Measurements from ENCODE around the gene ATN1.
A peak's percentile ranks its signal among the peaks of the same experiment; 100 is the strongest.

ATN1 gene

DNA sequence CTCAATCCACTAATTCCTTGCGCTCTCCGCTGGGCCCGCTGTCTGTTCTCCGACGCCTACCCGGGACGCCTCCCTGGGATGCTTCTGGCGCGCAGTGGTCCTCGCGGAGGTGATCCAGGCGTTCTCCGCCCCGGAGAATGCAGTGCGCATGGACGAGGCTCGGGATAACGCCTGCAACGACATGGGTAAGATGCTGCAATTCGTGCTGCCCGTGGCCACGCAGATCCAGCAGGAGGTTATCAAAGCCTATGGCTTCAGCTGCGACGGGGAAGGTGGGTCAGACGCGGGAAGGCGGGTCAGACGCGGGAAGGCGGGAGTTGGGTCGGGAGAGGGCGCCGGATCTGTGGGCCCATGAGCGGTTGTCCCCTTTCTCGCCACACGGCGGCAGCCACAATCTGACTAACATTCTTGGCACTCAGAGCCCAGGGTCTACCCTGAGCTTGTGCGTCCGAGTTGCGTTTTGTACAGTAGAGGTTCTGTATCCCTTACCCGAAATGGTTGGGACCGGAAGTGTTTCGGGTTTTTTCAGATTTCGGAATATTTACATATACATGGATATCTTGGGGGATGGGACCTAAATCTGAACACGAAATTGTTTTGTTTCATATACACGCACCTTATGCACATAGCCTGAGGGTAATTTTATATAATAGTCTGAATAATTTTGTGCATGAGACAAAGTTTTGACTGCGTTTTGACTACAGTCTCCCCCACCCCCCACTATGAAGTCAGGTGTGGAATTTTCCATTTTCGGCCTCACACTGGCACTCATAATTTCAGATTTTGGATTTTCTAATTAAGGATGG, 16.8 kb downstream of the ATN1 start:
- peak; percentile 86 for DNase-seq (ENCODE audit: low spot score)

DNA sequence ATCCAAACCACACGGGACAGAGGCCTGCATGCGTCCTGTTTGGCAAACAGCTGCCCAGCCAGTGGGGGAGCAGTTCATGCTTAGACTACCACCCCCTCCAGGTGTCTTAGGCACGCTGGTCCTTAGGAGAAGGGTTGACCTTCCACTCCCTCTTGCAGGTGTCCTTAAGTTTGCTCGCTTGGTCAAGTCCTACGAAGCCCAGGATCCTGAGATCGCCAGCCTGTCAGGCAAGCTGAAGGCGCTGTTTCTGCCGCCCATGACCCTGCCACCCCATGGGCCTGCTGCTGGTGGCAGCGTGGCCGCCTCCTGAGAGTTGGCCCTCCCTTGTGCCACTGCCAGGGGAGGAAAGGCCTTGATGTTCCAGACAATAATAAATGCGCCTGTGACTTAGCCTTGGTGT, 17.9 kb downstream of the ATN1 start:
- no peak for DNase-seq (ENCODE audit: low spot score)

DNA sequence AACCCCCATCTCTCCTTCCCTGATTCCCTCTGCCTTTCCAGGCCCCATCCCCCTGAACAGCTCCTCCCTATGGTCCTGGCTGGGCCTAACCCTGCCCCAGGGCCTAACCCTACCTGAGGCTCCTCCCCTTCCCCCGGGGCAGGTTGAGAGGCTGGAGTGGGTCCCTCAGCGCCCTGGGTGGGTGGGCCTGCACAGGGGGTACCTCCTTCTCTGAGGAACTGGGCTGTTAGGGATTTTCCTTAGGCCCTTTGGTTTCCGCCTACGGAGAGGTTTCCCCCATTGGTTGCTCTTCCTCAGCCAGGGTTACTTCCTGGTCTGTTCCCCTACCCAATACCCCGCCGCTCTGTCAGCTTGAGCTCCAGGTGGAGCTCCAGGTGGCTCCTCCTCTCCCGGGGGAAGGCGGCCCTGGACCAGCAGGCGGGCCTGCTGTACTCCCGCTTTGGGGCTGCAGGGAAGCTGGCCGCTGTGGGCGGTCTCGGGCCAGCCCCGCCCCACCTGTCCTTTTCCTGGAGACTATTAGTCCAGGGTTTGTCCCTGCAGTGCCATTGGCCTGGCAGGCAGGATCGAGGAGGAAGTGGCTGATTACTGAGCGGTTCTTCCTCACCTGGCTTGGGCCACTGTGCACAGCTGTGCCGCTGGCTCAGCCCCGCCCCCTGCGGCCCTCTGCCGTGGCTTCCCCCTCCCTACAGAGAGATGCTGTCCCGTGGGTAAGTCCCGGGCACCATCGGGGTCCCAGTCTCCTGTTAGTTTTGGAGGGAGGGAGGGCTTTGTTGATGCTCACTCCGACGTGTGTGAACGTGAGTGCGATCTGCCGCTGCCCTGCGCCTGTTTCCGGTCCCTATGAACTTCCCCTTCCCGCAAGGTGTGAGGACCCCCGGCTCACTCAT, 18.5 kb downstream of the ATN1 start:
- no peak for DNase-seq (ENCODE audit: low spot score)

DNA sequence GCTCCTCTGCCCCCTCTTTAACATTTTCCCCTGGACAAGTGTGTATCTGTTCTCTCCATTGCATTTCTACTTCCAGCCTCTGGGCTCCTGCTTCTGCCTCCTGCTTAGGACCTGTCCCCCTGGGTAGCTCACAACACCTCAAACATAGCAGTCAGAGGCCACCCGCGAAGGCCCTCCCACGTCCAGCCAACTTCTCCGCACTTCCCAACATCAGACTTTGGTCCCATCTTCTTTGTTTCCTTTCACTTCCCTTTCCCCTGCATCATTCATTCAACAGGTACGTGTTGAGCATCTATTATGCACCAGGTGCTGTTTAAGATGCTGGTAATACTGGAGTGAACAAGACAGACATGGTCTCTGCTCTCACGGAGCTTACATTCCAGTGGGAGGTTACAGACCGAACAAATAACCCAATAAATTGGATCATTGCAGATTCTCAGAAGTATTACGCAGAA, 19.2 kb downstream of the ATN1 start:
- DNase-seq (ENCODE audit: low spot score): no peak

DNA sequence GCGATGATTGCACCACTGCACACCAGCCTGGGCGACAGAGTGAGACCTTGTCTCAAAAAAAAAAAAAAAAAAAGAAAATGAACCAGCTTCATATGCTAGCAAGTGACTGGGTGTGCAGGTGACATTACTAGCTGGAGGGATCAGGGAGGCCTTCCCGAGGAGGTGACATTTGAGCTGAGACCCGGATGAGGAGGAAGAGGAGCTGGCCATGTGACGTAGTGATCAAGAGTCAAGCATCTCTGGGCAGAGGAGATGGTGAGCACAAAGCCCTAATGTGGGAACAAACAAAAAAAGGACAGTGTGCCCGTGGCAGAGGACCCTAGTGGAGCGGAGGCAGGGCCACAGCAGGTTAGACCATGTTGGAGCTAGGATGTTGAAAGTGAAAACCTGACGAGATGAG, 19.9 kb downstream of the ATN1 start:
- DNase-seq (ENCODE audit: low spot score): no peak

DNA sequence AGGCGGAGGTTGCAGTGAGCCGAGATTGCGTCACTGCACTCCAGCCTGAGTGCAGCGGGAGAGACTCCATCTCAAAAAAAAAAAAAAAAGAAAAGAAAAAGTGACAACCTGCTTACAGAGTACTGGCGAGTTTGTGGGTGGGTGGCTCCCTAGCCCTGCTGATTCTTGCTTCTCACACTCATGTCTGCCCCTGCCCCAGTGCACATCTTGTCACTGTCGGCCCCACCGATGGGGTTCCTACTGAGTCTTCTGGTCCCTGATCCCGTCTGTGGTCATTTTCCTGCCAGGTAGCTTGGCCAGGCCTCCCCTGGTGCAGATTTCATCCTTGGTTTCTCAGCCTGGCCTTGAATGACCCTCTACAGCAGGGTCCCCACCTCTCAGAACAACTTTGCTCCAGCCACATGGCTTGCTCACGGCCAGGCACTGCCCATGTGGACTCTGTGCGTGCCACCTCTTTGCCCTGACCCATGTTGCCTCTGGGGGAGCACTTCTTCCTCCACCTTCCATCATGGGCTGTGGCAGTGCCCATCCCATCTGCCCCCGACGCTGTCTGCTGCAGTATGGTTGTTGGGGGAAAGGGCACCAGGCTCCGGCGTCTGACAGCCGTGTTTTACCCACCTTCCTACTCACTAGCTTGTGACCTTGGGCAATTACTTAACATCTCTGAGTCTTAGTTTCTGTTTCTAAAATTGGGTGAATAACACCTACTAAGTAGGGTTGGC, 21.3 kb downstream of the ATN1 start:
- DNase-seq (ENCODE audit: low spot score): no peak

DNA sequence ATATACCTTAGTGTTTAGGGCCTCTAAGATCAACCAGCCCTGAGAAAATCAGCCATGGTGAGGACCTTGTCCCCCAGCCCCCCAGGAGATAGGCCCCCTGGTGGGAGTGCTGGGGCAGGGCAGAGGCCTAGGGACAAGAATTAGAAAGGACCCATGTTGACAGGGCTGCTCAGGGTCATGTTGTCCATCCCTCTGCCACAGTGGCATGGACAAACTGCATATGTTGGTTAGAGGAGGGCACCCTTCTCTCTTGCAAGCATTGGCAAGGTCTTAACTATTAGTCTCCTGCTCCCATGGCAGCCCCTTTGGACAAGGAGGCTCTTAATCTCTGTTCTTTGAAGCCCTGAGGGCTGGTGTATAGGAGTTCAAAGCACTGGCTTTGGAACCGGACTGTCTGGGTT, 22.6 kb downstream of the ATN1 start:
- DNase-seq (ENCODE audit: low spot score): no peak

DNA sequence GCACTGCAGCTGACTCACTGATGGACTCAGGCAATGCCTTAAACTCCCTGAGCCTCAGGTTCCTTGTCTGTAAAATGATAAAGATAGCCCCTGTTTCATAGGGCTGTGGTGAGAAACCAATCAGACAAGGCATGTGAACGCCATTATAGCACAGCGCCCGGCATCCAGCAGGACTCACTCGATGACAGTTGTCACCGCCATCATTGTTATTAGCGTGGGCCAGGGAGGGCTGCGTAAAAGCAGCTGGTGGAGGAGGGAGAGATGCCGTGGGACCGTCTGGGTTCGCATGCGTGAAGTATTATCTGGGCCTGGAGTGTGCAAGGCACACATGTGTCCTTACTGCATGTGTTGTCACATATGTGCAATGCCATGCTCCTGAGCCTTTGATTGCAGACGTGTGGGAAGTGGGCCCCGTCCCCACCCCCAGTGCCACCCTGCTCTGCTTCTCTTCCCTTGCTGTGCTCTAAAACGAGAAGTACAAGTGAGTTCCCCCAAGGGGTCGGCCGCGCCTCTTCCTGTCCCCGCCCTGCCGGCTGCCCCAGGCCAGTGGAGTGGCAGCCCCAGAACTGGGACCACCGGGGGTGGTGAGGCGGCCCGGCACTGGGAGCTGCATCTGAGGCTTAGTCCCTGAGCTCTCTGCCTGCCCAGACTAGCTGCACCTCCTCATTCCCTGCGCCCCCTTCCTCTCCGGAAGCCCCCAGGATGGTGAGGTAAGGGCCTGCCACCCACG, 23.2 kb downstream of the ATN1 start, which contains the start of gene PTPN6:
PTPN6 (plus strand) TSS at position 546 of the 730 bp plus-strand sequence; CDS start at position 703, 157 bp downstream.
- DNase-seq (ENCODE audit: low spot score): no peak

DNA sequence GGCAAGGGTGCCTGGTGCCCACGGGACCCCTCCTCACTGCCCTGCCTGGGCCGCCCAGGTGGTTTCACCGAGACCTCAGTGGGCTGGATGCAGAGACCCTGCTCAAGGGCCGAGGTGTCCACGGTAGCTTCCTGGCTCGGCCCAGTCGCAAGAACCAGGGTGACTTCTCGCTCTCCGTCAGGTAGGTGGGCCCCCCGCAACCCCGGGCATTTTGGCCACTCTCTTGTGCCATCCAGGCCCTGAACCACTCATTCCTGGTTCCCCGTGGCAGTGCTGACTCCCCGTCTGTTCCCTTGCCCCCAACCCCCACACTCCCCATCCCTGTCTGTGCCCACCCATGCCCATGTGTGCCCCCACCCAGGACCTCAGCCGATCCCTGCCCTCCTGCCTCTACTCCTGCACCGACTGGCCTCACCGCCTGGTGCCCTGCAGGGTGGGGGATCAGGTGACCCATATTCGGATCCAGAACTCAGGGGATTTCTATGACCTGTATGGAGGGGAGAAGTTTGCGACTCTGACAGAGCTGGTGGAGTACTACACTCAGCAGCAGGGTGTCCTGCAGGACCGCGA, 23.9 kb downstream of the ATN1 start:
- DNase-seq (ENCODE audit: low spot score): no peak

DNA sequence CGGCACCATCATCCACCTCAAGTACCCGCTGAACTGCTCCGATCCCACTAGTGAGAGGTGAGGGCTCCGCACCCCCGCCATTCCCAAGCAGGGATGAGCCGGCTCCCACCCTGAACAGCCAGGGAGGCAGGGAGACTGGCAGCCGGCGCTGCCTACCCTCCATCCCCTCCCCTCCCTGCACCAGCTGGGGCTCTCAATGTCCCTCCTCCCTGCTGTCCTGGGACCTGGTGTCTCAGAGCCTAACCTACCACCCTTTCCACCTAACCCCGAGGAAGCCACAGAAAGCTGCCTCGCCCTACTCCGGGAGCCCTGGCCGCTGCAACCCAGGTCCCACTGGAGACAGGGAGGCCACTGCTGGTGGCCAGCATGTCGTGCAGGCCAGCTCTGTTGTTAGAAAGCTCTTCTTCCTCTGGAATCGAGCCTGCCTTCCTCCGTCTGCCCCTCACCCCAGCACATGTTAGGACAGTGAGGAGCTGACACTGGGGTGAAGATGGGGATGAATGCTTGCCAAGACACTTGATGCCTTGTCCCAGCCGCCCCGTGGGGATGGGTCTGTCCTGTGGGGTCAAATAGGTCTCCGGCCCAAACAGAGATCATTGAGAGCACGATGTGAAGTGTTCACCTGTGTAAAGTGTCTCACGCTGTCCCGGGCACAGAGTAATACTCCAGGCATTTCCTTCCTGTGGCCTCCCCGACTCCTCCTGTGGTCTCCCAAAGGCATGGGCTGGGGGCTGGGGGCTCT, 24.5 kb downstream of the ATN1 start:
- no peak for DNase-seq (ENCODE audit: low spot score)

DNA sequence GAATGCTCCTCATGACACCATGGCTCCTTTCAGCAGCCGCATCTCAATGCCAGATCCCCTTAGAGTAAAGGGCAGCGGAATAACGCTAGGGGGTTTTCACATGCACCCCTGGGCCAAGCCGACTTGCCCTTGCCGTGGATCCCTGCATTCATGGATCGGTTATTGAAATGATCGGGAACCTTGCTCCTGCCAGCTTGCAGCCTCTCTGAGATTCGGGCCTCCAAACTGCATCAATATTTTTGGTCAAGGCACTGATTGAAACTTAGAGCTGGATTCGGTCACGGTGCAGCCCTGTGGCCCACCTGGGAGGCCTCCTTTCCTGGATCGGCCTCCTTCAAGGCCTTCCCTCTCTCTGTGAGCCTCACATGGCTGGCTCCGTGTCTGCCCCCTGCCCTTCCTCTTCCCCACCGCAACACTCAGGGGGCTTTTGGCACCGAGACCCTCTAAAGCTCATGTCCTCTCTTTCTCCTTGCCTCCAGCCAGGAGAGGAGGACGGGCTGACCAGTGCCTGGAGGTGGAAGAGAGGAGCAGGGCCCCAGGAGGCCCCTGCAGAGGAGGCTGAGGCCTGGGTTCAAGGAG, 25.2 kb downstream of the ATN1 start:
- no peak for DNase-seq (ENCODE audit: low spot score)

DNA sequence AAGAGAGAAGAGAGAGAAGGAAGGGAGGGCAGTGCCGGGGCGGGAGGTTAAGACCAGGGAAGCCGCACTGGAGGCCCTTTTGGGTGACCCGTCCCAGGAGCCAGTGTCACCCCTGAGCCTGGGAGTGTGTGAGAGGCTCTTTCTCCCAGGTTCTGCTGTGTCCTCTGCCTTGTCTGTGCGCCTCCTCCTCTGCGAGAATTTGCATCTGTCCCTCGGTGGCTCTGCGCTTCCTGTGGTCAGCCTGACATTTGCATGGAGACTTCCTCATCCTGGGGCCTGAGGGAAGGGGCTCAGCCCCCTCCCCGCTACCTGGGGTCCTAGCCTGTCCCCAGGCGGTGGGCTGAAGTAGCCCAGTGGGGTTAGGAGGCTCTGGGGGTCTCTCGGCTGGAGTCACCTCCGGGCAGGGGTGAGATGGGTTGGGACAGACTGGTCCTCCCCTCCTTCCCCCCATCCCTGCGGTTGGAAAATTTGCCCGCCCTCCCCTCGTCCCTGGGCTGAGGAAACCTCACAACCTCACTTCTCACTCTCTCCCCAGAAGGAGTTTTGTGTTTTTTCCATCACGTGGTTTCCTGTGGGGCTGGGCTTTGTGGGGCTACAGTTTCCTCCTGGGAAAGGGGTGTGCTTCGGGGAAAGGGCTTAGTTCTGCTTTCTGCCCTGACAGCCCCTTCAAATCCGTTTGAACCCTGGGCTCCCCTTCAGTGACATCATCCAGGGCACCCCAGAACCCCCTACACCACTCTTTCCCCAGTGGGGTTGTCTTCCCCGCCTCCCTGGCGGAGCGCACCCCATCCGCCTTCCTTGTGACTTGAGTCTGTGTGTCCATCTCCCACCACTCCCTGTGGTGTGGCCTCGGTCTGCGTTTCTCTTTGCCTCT, 25.9 kb downstream of the ATN1 start:
- DNase-seq (ENCODE audit: low spot score): no peak

DNA sequence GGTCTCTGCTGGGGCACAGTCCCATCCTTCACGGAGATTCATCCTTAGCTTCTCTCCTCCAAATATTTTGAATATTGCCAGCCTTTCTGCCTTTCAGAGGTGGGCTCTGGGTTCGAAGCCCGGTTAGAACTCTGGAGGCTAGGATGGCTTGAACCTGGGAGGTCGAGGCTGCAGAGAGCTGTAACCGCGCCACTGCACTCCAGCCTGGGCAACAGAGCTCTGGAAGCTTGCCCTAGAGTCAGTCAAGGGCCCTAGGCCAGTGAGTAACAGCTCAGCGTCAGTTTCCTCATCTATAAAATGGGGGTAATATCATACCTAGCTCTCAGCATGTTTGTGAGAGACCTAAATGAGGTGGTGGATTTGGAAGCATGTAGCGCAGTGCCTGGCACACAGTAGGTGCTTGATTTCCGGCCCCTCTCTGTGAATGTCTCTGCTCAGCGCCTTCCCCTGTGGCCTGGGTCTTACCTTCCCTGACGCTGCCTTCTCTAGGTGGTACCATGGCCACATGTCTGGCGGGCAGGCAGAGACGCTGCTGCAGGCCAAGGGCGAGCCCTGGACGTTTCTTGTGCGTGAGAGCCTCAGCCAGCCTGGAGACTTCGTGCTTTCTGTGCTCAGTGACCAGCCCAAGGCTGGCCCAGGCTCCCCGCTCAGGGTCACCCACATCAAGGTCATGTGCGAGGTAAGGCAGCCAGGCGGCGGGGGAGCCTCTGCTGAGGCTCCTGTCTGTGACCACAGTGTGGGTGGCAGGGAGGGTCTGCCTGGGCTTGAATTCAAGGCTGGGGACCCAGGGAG, 26.8 kb downstream of the ATN1 start:
- DNase-seq (ENCODE audit: low spot score): no peak

DNA sequence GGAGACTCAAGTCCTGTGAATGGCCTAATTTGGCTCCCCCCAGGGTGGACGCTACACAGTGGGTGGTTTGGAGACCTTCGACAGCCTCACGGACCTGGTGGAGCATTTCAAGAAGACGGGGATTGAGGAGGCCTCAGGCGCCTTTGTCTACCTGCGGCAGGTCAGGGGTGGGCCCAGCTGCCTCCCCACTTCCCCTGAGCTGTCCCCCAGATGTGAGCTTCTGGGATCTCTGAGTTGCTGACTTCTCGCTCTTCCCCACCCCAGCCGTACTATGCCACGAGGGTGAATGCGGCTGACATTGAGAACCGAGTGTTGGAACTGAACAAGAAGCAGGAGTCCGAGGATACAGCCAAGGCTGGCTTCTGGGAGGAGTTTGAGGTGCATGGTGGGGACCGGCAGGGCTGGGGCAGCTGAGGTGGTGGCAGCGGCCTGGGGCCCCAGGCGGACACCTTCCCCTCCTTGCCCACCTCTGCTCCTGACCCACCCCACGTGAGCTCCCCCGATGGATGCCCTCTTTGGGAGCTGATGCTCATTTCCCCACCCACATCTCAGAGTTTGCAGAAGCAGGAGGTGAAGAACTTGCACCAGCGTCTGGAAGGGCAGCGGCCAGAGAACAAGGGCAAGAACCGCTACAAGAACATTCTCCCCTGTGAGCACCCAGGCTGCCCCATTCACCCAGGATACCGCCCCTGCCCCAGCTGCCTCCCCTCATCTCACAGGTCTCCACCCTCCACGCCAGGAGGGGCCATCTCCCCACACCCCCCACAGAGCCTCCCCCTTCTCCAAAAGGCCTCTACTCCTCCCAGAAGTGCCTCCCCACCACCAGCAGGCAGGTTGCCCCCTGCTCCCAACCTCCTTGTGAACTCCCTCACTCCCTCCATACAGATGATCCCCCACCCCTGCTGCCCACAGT, 27.6 kb downstream of the ATN1 start:
- no peak for DNase-seq (ENCODE audit: low spot score)

DNA sequence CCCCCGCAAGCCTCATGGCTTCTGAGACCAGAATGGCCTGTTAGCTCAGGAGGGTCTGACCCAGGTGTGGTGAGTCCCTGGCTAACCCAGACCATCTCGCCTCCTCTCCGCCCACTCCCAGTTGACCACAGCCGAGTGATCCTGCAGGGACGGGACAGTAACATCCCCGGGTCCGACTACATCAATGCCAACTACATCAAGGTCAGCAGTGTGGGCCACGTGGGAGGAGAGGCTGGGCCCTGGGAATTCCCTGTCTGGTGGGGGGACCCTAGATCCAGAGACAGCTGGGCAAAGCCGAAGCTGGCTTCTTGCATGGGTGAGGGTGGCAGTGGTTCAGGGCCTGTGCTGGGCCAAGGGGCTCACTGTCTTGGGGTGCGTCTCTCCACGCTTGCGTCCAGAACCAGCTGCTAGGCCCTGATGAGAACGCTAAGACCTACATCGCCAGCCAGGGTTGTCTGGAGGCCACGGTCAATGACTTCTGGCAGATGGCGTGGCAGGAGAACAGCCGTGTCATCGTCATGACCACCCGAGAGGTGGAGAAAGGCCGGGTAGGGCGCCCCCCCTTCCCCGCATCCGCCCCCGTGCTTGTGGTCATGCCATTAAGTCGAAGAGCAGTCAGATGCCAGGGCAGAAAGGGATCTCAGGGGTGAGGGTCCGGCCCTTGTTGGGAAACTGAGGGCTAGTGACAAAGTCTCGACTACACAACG, 28.4 kb downstream of the ATN1 start:
- no peak for DNase-seq (ENCODE audit: low spot score)

DNA sequence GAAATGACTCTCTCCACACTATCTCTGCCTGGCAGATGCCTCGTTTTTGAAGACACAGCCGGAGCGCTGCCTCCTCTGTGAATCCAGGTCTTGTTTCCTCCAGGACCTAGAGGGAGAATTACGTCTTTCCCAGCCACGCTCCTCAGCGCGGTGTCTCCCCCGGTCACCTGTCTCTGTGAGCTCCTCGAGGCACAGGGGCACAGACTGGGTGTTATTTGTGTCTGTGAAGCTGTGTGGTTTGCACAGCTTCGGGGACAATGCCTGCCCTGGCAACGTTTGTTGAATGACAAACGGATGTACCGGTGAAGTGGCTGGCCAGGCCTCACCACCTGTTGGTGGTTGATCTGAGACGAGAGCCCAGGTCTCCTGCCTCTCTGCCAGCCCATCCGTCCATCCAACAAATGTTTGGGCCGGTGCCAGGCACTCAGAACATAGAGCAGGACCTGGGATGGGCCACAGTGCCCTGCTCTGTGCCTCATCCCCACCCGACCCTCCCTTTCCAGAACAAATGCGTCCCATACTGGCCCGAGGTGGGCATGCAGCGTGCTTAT, 29.5 kb downstream of the ATN1 start:
- DNase-seq (ENCODE audit: low spot score): no peak

All from hematopoietic multipotent progenitor cell treated with erythropoietin and hydrocortisone succinate and interleukin-3 and kit ligand, for 15 days (in vitro differentiated cells).